OCI-M2 (cell line): Measurements from ENCODE around the gene NTRK3.

Source experiments
- DNase-seq: peaks from one replicate; lab custom pipeline; 2025; ENCODE audit not compliant: unreplicated experiment; lab: John Stamatoyannopoulos, UW

Gene NTRK3

DNA sequence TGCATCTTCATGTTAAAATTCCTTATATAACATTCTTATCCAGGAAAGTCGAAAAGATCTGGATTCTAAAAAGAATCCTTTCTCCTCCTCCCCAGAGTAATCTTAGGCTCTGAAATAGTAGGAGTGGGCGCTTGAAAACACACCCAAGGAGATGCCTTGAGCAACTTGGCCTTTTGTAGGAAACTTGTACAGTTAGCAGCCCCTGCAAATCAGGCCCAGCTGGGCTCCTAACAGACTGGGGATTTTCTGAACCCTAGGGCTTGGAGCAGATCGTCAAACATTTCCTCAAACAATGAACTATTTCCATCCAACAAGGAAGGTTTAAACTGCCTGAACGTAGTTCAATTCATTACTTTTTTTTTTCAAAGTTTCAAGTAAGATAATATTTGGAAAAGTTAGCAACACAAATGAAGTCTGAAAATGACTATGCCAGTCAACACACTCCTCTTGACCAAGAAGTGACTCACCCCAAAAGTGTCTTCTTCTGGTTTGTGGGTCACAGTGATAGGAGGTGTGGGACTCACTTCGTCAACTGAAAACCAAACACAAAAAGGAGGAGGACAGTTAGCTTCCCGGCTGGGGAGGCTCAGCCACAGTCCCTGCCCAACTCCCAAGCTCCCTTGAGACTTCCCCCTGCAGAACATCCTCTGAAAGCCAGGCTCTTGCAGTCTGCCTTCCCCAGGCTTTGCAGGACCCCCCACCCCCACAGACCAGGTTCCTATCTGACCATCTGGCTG is 129.7 kb downstream of the NTRK3 start:
- DNase-seq: no peak

- DNase-seq: no peak
Measured at GRCh38 chr15:88125576-88125975, 131.0 kb downstream of the NTRK3 start.

GRCh38 chr15:88124199-88124598 is 132.3 kb downstream of the NTRK3 start:
- DNase-seq: no peak

DNA sequence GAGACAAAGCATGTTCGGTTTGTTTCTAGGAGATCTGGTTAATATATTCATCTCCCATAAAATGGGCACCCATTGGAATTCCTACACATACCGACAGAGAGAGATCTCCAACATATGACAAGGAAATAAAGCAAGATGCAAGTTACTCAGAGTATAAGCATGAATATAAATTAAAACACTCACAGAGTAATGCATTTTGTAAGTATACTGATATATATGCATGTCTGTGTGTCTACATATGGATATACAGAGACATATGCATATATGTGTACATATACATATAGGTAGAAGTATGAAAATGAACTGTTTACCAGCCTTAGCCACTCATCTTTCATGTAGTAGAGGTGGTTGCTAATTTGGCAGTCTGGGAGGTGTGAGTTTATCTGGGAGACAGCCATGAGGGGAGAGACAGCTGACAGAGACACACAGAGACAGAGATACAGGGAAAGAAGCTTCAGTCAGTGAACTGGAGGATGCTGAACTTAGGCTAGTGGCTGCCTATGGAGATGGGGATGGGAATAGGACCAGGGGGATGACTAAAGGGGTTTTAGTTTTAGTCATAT is 134.5 kb downstream of the NTRK3 start:
- DNase-seq: no peak

DNA sequence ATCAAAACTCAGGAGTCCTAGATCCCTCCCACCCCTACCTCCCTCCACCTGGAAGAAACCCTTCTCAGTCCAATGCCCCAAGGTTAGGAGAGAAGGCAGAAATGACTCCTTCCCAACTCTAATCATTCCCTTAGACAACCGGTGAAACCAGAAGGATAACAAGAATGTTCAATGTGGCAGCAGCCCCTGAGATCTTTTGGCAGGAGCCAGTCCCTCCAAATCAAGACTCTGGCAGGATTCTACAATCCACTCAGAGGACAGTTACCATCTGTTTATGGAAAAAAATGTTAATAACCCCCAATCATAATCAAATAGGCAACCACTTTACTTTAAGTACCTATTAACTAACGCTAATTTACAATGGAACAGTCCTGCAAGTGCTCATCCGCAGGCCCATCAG is 136.5 kb downstream of the NTRK3 start:
- DNase-seq: no peak

DNA sequence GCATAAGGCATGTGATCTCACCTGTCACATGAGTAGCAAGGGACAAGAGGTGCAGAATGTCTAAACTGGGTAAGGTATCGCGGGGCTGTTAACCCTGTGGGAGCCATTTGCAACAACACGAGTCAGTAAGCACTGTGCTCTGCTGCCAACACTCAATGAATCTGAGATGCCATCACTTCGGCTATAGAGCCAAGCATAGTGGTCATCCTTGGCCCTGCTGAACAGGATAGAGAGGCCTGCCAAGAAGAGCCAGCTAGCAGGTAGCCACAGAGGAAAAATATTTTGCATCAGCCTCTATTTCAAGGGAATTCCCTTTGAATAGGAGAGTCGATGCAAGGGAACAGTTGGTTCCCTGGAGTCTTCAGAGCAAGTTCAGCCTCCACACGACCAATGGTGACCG is 137.8 kb downstream of the NTRK3 start:
- no peak for DNase-seq

- DNase-seq: no peak
Measured at GRCh38 chr15:88118035-88118434, 138.5 kb downstream of the NTRK3 start.

- no peak for DNase-seq
Measured at GRCh38 chr15:88115486-88116152, 140.9 kb downstream of the NTRK3 start.

DNA sequence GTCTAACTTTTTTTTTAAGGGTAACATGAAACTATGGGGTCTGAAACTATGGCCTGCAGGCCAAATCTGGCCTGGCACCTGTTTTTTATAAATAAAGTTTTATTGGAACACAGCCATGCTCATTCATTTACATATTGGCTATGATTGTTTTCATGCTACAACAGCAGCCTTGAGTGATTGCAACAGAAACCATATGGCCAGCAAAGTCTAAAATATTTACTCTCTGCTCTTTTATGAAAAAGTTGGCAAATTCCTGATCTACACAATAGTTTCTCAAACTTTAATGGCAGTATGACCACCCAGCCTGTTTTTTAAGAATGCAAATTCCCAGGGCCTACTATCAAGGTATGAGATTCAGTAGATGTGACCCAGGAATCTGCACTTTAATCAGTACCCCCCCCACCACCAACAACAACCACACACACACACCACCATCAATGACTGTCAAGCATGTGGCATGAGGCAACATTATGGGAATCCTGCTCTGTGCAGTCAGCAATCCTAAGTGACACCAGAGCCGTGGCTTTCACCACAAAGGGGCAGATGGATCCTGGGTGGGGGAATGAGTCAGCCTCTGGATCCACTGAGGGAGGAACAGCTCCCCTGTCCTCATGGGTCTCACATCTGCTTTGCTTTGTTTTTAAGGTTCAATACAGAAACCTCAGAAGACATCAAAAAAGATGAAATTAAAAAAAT is 142.8 kb downstream of the NTRK3 start:
- no peak for DNase-seq

- no peak for DNase-seq
Measured at GRCh38 chr15:88108991-88109390, 147.5 kb downstream of the NTRK3 start.

- DNase-seq: no peak
Measured at GRCh38 chr15:88108477-88108876, 148.1 kb downstream of the NTRK3 start.

DNA sequence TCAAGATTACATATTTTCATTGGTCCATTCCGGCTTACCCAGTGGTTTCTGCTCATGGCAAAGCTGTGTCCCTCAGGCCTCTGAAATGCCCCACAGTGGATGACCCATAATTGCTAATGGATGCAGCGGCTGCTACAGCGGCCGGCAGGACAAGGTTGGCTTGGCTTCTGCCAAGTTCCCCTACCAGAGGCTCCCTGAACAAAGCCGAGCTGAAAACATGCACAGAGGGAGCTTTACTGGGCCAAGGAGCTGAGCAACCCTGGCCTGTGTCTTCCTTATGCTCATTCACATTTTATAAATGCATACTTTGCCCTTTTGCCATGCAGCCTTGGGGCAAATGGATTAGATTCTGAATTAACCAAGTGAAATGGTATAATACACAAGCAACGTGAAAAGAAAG is 150.5 kb downstream of the NTRK3 start:
- DNase-seq: no peak

GRCh38 chr15:88104357-88104756 is 152.2 kb downstream of the NTRK3 start:
- no peak for DNase-seq

GRCh38 chr15:88100181-88100580 is 156.4 kb downstream of the NTRK3 start:
- DNase-seq: no peak

GRCh38 chr15:88098361-88098760 is 158.2 kb downstream of the NTRK3 start:
- DNase-seq: no peak

DNA sequence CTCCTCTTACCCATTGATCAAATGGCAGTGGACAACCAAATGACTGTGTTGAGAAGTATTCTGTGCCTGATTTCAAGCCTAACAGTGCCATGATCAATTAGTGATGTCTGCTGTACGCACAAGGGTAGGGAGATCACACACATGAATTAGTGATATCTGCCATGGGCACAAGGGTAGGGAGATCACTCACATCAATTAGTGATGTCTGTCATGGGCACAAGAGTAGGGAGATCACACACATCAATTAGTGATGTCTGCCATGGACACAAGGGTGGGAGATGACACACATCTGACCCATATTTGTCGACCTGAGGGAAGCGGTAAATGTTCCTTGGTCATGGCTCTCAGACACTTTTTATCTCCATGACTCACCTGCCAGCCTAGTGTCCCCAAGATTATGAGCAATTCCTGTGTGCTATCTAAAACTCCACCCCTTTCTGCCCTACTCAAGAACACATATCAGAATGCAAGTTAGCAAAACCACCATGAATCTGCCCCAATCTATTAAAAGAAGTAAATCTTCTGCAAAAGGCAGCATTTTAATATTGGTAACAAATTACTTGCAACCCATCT is 165.0 kb downstream of the NTRK3 start:
- no peak for DNase-seq

- no peak for DNase-seq
Measured at GRCh38 chr15:88090481-88091011, 166.0 kb downstream of the NTRK3 start.

DNA sequence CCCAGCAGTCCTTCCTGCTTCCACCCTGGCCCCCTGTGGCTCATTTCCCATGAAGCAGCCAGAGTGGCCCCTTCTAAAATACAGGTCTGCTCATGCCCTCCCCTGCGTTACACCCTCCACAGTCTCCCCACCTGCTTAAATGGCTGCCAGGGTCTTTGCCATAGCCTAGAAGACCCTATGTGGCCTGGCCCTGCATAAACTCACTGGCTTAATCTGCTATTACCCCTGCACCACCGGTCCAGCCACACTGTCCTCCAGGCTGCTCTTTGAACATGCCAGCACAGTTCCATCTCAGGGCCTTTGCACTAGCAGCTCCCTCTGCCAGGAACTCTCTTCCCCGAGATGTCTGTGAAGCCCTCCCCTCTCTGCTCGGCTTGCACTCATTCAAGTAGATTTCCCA is 166.8 kb downstream of the NTRK3 start:
- no peak for DNase-seq

- DNase-seq: no peak
Measured at GRCh38 chr15:88089024-88089620, 167.4 kb downstream of the NTRK3 start.

DNA sequence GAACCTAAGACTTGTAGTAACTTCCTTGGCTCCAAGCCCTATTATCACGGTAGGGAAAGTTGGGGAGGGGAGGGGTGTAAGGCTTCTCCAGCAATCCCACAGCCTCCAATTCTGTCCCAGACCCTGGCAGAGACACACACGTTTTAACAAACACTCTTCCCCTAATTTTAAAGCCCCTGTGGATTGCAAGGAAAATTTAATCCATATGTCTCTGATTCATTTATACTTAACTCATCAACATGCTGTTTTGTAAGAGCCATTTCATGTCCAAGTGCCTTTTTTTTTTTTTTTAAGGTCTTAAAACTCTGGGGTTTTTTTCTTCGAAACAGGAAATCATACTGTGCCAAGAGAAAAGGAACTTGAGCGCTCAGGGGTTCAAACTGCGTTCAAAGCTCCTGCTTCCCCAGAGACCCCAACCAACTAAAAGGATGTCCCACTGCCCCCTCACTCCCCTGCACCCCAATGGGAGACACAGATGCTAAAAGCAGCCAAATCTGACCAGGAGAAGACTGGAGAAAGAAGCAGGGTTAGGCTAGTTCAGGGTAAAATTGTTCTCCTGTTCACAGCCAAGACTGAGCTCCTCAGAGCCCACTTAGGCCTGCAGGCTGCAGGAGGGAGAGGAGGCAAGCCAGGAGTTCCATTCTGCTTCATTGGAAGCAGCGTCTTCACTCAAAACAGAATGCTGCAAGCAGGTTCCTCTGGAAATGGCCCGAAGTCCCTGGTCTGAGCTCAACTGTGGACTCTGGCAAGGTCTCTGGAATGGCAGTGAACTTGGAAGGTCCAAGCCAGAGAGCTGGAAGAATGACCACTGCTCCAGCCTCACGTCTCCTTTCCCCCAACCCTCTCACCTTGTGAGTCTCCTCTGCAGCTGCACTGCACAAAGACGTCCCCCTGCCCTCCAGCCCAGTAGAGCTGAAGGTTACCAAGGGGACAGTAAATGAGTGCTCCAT is 172.5 kb downstream of the NTRK3 start:
- no peak for DNase-seq
